AG09309 (cell line): ENCODE results near the gene ADRA2B.

Experiments used
- DNase-seq: peaks from one replicate; pipeline ENCODE4 v3.0.0-alpha.2; 2010; ENCODE audit warnings: low read depth
- H3K4me3 ChIP-seq: 2 replicates; pipeline ENCODE4 v1.5.1; 2011; ENCODE audit warnings: mild to moderate bottlenecking, low read depth, low read length, moderate library complexity; ENCODE audit not compliant: control insufficient read depth
- TF ChIP-seq, protein P1 (sequence below): IDR thresholded peaks from 2 replicates; pipeline ENCODE4 v1.5.1; 2011; ENCODE audit warnings: mild to moderate bottlenecking, low read depth, low read length, inconsistent platforms; ENCODE audit not compliant: insufficient read depth, control insufficient read depth; ENCODE audit errors: missing control alignments

ADRA2B gene

DNA sequence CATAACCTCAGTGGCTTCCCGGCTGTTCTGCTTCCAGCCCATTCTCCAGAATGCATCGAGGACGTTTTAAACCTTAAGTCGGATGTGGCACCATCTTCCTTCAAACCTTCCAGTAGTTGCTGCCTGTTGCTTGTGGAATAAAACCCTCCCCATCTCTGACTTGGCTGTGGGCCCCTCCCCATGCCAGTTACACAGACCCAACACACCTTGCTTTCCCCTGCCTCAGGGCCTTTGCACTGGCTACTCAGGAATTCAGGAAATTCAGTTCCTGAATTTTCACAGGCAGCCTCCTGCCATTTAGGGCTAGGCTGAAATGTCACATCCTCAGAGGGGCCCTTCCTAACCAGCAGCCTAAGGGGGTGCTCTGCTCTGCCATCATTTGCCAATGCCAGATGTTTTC is 5.0 kb upstream of the ADRA2B start:
- no peak for DNase-seq
- TF ChIP-seq, protein P1, sequence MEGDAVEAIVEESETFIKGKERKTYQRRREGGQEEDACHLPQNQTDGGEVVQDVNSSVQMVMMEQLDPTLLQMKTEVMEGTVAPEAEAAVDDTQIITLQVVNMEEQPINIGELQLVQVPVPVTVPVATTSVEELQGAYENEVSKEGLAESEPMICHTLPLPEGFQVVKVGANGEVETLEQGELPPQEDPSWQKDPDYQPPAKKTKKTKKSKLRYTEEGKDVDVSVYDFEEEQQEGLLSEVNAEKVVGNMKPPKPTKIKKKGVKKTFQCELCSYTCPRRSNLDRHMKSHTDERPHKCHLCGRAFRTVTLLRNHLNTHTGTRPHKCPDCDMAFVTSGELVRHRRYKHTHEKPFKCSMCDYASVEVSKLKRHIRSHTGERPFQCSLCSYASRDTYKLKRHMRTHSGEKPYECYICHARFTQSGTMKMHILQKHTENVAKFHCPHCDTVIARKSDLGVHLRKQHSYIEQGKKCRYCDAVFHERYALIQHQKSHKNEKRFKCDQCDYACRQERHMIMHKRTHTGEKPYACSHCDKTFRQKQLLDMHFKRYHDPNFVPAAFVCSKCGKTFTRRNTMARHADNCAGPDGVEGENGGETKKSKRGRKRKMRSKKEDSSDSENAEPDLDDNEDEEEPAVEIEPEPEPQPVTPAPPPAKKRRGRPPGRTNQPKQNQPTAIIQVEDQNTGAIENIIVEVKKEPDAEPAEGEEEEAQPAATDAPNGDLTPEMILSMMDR: no peak

DNA sequence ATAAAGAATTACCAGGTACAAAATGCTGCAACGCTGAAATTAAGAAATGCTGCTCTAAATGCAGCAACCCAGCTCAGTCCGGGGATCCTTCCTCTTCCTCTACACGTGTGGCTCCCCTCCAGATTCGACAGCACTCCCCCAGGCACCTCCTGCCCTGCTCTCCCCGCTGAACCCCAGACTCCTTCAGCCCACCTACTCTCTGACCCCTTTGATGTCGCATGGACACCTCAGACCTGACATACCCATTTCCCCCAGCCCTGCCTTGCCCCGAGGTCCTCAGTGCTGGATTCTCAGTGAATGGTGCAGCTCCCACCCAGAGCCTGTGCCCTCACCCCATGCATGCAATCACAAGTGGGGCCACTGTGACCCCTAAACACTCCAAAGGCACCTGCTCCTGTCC is 4.6 kb upstream of the ADRA2B start:
- no peak for DNase-seq

More for the DNA sequence above, 5.0 kb upstream of the ADRA2B start:
- no peak overlapping the region for H3K4me3 ChIP-seq

DNA sequence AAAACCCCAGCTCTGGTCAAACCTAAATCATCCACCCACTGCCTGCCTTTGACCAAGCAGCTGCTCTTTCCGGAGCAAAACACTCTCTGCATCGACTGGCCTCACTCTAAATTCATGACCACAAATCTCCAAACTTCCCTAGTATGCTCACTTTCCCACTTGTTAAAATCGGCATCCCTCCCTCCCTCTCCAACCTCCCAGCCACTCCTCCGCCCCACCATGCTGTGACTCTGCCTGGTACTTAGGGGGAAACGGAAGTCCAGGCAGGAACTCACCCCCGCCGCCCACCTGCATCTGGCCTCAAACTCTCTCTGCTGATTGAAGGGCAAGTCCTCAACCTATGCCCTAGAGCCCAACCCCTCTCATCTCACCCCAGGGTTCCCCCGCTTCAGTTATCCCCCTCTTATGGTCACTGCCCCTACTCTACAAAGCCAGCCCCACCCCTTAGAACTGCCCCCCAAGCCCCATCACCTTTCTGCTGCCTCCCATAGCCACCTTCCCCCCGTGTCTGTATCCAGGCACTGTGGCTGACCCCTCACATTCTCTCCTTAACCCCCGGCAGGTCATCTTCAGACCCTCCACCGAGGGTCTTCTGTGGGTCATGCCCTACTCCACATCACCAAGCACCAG is 3.8 kb upstream of the ADRA2B start:
- H3K4me3 ChIP-seq: no peak overlapping the region
- TF ChIP-seq, protein P1: no peak
- no peak for DNase-seq

More for the DNA sequence above, 4.6 kb upstream of the ADRA2B start:
- H3K4me3 ChIP-seq: no peak overlapping the region
- TF ChIP-seq, protein P1: no peak

DNA sequence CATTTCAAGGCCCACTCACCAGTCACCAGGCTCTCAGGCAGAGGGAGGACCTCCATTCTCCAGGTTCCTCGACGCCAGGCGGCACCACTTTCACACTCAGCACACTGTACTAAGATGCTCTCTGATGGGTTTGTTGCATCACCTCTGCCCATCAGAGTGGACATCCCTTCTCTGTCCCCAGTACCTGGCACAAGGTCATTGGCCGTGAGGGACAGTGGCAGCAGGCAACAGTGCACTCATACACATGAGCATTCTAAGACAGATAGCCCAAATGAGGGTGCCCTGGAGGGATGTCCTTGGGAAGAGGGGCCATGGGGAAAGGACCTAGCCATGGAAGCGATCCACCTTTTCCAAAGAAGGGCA is 3.0 kb upstream of the ADRA2B start:
- DNase-seq: no peak
- TF ChIP-seq, protein P1: no peak
- H3K4me3 ChIP-seq: no peak overlapping the region

DNA sequence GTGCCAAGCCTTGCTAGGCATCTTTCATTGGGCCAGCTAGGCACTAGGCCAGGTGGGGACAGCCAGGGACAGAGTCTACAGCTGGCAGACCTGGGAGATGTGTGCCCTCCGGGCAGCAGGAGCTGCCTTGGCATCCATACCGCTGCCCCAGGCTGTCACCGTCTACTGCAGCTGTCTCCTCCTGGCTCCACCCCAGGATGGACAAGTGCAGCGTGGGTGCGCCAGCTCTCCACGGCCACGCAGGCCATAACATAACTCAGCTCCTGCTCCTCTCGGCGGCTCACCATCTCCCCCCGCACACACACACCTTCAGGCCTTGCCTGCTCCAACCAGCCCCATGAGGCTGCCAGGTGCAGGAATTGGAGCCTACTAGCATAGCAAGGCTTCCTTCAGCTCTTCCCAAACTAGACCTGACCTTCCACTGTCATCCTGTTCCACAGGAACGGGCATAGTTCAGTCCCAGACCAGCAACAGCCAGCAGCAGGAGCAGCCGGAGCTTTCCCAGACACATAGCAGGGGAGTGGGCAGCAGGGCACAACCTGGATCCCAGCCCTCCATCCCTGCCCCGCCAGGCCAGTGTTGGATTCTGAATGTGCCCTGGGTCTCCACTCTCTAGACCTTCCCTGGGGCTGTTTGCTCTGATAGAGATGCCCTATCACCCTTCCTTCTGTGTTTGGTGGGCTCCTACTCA is 2.5 kb upstream of the ADRA2B start:
- TF ChIP-seq, protein P1: no peak
- no peak for DNase-seq
- H3K4me3 ChIP-seq: no peak overlapping the region

DNA sequence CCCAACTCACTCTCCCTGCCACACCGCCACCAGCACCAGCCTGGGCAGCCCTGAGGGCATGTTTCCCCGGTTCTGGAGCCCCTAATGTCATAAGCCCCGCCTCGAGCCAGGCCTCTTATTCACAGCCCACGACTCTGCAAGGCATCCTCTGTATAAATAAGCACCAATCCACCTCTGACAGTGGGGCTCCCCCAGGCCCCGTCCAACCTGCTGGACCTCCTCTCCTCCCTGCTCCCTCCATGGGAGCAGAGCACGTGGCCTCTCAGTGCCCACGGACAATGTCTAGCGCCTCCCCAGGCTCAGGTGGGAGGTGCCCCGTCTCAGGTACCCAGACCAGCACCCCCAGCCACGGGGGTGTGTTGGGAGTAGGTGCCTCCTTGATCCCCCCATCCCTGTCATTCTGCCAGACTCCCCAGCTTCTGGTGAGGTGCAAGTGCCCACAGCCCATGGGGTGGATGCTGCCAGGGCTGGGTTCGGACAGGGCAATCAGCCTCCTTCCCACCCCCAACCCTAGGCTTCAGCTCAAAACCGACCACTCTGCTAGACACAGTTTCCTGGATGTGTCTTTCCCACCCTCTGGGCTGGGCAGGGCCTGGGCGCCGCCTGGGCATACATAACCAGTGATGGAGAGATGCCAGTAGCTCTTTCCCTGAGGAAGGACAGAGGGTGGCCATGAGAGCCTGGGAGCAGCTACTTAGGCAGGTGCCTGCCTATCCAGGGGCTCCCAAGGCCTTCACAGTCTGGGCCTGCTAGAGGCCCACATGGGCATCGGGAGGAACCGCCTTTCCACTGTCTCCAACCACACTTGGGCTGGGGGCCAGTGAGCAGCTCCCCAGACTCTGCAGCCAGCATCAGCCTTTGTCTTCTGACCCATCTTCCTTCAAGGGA is 1.6 kb upstream of the ADRA2B start:
- DNase-seq: no peak
- TF ChIP-seq, protein P1: no peak
- H3K4me3 ChIP-seq: no peak overlapping the region
